ENCODE results near the gene RRBP1.

Gene RRBP1

GRCh38 chr20:17631576-17632319 is 50.3 kb downstream of the RRBP1 start:
- no peak for DNase-seq (ENCODE audit: extremely low spot score)
- TF ChIP-seq, protein P1, sequence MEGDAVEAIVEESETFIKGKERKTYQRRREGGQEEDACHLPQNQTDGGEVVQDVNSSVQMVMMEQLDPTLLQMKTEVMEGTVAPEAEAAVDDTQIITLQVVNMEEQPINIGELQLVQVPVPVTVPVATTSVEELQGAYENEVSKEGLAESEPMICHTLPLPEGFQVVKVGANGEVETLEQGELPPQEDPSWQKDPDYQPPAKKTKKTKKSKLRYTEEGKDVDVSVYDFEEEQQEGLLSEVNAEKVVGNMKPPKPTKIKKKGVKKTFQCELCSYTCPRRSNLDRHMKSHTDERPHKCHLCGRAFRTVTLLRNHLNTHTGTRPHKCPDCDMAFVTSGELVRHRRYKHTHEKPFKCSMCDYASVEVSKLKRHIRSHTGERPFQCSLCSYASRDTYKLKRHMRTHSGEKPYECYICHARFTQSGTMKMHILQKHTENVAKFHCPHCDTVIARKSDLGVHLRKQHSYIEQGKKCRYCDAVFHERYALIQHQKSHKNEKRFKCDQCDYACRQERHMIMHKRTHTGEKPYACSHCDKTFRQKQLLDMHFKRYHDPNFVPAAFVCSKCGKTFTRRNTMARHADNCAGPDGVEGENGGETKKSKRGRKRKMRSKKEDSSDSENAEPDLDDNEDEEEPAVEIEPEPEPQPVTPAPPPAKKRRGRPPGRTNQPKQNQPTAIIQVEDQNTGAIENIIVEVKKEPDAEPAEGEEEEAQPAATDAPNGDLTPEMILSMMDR (IDR thresholded peaks at IDR 0.05; ENCODE audit: control extremely low read depth, extremely low read depth, low read depth, missing control alignments): no peak
- ChIA-PET CTCF (interaction anchor here (1.2 to 2.7 kb wide), 3 partner anchors 10 to 128 kb away, joined by 4 to 7 read pairs (median 4); partner anchors contain the start of gene RRBP1), POLR2A (no interaction called here)

DNA sequence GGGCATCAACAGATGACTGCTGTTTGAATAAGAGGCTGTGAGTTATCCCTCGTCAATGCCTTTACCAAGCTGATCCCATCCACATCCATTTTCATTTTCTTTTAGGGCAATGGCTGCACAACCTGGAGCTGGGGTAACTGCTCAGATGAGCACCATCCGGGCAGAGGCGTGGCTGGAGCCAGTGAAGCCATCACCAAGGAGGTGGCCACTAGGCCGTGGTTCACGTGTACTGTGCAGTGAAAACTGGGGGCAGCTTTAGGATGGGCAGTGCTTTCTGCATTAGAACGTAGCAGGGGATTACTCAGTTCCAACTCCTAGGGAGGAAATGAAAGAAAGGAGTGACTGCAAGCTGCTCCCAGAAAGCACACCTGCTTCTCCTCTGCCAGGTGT is 51.2 kb downstream of the RRBP1 start:
- DNase-seq (ENCODE audit: extremely low spot score): no peak
- ChIA-PET POLR2A (no interaction called here), CTCF (interaction anchor here (1.1 to 2.7 kb wide), 5 partner anchors 9 to 127 kb away, joined by 3 to 7 read pairs (median 4); partner anchors contain the start of gene RRBP1)
- TF ChIP-seq, protein P1 (IDR thresholded peaks at IDR 0.05; ENCODE audit: control extremely low read depth, extremely low read depth, low read depth, missing control alignments): no peak

- no peak for DNase-seq (ENCODE audit: extremely low spot score)
- ChIA-PET POLR2A (no interaction called here), CTCF (interaction anchor here (1.1 to 2.7 kb wide), 3 partner anchors 9 to 94 kb away, joined by 3 to 7 read pairs (median 3); no protein-coding TSS in a partner anchor)
- TF ChIP-seq, protein P1 (IDR thresholded peaks at IDR 0.05; ENCODE audit: control extremely low read depth, extremely low read depth, low read depth, missing control alignments): no peak
Observed at GRCh38 chr20:17630151-17630805, 51.8 kb downstream of the RRBP1 start.

DNA sequence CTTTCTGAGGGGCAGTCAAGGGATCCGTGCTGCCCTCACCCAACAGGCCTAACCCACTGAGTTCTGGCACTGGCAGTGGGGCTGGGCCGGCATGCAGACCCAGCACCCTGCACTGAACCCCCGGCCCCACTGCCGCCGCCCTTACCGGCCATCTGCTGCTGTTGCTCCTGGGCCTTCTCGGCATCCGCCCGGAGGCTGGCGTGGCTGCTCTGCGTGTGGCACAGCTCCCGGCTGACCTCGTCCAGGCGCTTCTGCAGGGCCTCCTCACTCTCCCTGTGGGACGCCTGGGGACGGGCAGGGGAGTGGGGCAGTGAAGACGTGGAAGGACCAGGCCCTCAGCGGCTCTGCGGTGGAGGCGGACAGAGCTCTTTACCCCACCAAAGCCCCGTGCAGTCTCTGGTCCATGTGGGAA is 52.4 kb downstream of the RRBP1 start:
- ChIA-PET CTCF (interaction anchor here (2.7 kb wide), 1 partner anchor 8 kb away, joined by 7 read pairs; no protein-coding TSS in a partner anchor), POLR2A (no interaction called here)

GRCh38 chr20:17629025-17629424 is 53.0 kb downstream of the RRBP1 start:
- ChIA-PET POLR2A (no interaction called here), CTCF (no interaction called here)
- TF ChIP-seq, protein P1 (IDR thresholded peaks at IDR 0.05; ENCODE audit: control extremely low read depth, extremely low read depth, low read depth, missing control alignments): no peak
- no peak for DNase-seq (ENCODE audit: extremely low spot score)

More for the DNA sequence above, 52.4 kb downstream of the RRBP1 start:
- no peak for DNase-seq (ENCODE audit: extremely low spot score)
- TF ChIP-seq, protein P1 (IDR thresholded peaks at IDR 0.05; ENCODE audit: control extremely low read depth, extremely low read depth, low read depth, missing control alignments): no peak

GRCh38 chr20:17628101-17628841 is 53.8 kb downstream of the RRBP1 start:
- ChIA-PET CTCF (no interaction called here), POLR2A (no interaction called here)
- DNase-seq (ENCODE audit: extremely low spot score): no peak
- TF ChIP-seq, protein P1 (IDR thresholded peaks at IDR 0.05; ENCODE audit: control extremely low read depth, extremely low read depth, low read depth, missing control alignments): no peak
